ENCODE measurements around the gene MIA. TPM values are rescaled to one million over a fixed set of nuclear protein-coding genes. Genes with fewer than 3 reads are reported as not detected.

Gene MIA
- total and polyA plus RNA-seq, 4 donors = 0.42 to 0.44 TPM; not detected in 2

DNA sequence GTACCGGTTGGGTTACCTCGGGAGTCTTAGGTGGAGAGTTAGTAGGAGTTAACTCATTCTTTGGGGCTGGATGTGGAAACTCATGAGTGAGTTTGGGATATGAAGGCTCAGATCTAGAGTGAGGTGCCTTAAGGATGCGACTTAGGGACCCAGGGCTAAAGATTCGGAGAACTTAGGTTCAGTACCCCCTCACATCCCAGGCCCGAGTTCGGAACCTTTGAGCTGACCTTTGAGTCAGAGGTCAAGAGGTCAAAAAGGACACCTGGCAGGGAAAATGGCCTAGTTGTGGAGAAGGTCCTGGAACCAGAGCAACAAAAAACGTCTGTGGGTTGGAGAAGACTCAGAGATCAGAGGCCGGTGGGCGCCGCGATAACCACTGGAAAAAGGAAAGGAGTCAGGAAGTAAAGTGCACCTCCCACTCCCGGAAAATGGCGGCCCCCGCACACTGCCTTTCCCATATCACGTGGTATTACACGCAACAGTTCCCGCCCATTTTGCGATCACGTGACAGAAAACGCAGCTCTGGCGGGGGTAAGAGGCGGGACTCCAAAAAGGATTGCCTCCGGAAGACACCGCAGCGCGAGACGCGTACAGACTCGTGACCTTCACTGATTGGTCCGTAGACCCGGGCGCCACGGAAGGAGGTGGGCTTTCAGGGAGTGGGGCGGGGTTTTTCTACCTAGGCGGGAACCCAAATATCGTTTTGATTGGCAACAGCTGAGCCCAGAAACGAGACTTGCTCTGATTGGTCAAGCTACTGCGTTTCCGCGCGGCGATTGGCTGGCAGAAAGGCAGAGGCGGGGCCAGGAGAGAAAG lies 25.1 kb upstream of the MIA start, which contains the start of gene ACTMAP (continued):
- peak; percentile 89 to 92 for TF ChIP-seq HNF4A (conservative IDR thresholded peaks at IDR 0.05)
- TF ChIP-seq JUND (IDR thresholded peaks at IDR 0.05) = no peak
- TF ChIP-seq, protein P1, sequence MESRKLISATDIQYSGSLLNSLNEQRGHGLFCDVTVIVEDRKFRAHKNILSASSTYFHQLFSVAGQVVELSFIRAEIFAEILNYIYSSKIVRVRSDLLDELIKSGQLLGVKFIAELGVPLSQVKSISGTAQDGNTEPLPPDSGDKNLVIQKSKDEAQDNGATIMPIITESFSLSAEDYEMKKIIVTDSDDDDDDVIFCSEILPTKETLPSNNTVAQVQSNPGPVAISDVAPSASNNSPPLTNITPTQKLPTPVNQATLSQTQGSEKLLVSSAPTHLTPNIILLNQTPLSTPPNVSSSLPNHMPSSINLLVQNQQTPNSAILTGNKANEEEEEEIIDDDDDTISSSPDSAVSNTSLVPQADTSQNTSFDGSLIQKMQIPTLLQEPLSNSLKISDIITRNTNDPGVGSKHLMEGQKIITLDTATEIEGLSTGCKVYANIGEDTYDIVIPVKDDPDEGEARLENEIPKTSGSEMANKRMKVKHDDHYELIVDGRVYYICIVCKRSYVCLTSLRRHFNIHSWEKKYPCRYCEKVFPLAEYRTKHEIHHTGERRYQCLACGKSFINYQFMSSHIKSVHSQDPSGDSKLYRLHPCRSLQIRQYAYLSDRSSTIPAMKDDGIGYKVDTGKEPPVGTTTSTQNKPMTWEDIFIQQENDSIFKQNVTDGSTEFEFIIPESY (IDR thresholded peaks at IDR 0.05) = no peak
- peak; percentile 44 to 90 for TF ChIP-seq GABPA (IDR thresholded peaks at IDR 0.05 in 1 of 2, conservative IDR thresholded peaks at IDR 0.05 in 1 of 2)
- peak; percentile 20 to 44 for TF ChIP-seq RAD21 (IDR thresholded peaks at IDR 0.05)
- TF ChIP-seq HNF4G (IDR thresholded peaks at IDR 0.05) = peak; percentile 56
- TF ChIP-seq, protein P2, sequence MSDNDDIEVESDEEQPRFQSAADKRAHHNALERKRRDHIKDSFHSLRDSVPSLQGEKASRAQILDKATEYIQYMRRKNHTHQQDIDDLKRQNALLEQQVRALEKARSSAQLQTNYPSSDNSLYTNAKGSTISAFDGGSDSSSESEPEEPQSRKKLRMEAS (IDR thresholded peaks at IDR 0.05) = peak; percentile 85
- no peak for TF ChIP-seq FOXA2 (IDR thresholded peaks at IDR 0.05)
- peak; percentile 86 to 91 for TF ChIP-seq EGR1 (IDR thresholded peaks at IDR 0.05; ENCODE audit: low read depth in 2 of 2)

DNA sequence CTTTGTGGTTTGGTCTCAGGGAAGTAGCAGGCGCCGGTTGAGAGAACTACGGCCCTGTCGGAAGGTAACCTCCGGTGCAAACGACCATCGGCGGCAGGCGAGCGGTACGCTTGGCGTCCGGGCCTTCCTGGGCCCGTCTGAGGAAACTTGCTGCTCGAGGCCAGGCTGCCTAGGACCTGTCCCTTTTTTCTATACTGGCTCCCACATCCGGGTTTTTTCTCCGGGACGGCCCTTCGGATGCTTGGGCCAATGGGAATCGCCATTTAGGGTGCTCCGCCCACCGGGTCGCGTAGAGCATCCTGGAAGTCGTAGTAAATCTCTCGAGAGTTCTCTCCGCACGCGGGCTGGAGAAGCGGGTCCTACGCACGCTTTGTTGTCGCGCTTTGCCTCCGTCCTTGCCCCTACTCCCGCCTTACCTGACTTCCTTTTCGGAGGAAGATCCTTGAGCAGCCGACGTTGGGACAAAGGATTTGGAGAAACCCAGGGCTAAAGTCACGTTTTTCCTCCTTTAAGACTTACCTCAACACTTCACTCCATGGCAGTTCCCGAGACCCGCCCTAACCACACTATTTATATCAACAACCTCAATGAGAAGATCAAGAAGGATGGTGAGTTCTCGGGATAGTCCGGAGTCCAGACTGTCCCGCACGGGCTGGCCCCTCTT lies 24.3 kb upstream of the MIA start, which contains the start of gene SNRPA:
Gene SNRPA, plus strand, starts transcription at position 330 of the 664 bp plus-strand sequence. Its CDS starts 206 bp downstream, at position 536.
- under 1% methylated on average over 46 of the region's 46 CpGs for WGBS
- Histone ChIP-seq H3K27ac (ENCODE audit: low read depth in 1 of 2, low read length in 2 of 2) (peak within 1 kb of the TSS; percentile 85), H3K9ac (ENCODE audit: low read depth in 1 of 2, low read length in 2 of 2) (peak within 1 kb of the TSS; percentile 79), H3K9me3 (ENCODE audit: control insufficient read depth in 4 of 4, low read length in 3 of 4) (no peaks in the 10 kb centered on the region), H3K4me3 (ENCODE audit: low read depth in 1 of 3, low read length in 3 of 3) (peak within 1 kb of the TSS; percentile 65 to 99 (median 87)), H3K4me1 (ENCODE audit: control insufficient read depth in 4 of 4, insufficient read depth in 4 of 4, low read length in 3 of 4) (peaks cover 7 to 42% (median 33%) of the 10 kb centered on the region in 4 donors), H3K27me3 (ENCODE audit: control insufficient read depth in 4 of 4, insufficient read depth in 4 of 4, low read length in 3 of 4) (no peaks in the 10 kb centered on the region), H3K36me3 (ENCODE audit: control insufficient read depth in 4 of 4, insufficient read depth in 3 of 4, low read depth in 1 of 4, low read length in 3 of 4) (peaks cover 0 to under 1% (median 0%) of the 10 kb centered on the region in 4 donors)
- TF ChIP-seq, protein P1 (IDR thresholded peaks at IDR 0.05) = peak; percentile 98
- TF ChIP-seq, protein P2 (IDR thresholded peaks at IDR 0.05) = peak; percentile 71
- TF ChIP-seq TAF1 (conservative IDR thresholded peaks at IDR 0.05) = peak; percentile 45
- TF ChIP-seq HNF4G (IDR thresholded peaks at IDR 0.05) = no peak
- TF ChIP-seq GABPA (IDR thresholded peaks at IDR 0.05 in 1 of 2, conservative IDR thresholded peaks at IDR 0.05 in 1 of 2) = peak in 1 of 2 donors; percentile 26
- TF ChIP-seq, protein P3, sequence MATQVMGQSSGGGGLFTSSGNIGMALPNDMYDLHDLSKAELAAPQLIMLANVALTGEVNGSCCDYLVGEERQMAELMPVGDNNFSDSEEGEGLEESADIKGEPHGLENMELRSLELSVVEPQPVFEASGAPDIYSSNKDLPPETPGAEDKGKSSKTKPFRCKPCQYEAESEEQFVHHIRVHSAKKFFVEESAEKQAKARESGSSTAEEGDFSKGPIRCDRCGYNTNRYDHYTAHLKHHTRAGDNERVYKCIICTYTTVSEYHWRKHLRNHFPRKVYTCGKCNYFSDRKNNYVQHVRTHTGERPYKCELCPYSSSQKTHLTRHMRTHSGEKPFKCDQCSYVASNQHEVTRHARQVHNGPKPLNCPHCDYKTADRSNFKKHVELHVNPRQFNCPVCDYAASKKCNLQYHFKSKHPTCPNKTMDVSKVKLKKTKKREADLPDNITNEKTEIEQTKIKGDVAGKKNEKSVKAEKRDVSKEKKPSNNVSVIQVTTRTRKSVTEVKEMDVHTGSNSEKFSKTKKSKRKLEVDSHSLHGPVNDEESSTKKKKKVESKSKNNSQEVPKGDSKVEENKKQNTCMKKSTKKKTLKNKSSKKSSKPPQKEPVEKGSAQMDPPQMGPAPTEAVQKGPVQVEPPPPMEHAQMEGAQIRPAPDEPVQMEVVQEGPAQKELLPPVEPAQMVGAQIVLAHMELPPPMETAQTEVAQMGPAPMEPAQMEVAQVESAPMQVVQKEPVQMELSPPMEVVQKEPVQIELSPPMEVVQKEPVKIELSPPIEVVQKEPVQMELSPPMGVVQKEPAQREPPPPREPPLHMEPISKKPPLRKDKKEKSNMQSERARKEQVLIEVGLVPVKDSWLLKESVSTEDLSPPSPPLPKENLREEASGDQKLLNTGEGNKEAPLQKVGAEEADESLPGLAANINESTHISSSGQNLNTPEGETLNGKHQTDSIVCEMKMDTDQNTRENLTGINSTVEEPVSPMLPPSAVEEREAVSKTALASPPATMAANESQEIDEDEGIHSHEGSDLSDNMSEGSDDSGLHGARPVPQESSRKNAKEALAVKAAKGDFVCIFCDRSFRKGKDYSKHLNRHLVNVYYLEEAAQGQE (IDR thresholded peaks at IDR 0.05) = no peak
- TF ChIP-seq SP1 (IDR thresholded peaks at IDR 0.05) = peak; percentile 15
- DNase-seq (ENCODE audit: low spot score) = peak; percentile 96
